GM23338 (cell line): ENCODE results near the gene IDUA. TPM values are rescaled to one million over a fixed set of nuclear protein-coding genes. Genes with fewer than 3 reads are reported as not detected.

Source experiments
- ATAC-seq: fragments of 200-7000 bp; cut with Tn5 transposase; 3 replicates; pipeline ENCODE4 v1.9.1; 2020
- DNase-seq: peaks from one replicate; pipeline ENCODE4 v3.0.0-alpha.2; 2015; ENCODE audit warnings: low spot score
- H2AFZ ChIP-seq: fragments of 200-600 bp; sonication (generic); 2 replicates; pipeline ENCODE4 v1.8.0; 2016; ENCODE audit warnings: antibody characterized with exemption, mild to moderate bottlenecking, moderate library complexity
- H3F3A ChIP-seq: fragments of 200-600 bp; sonication (generic); replicated peaks from 2 replicates; pipeline ENCODE4 v1.8.0; 2017; ENCODE audit warnings: antibody characterized with exemption, mixed run types, low read depth
- H3K27ac ChIP-seq: fragments of 200-600 bp; sonication (generic); 2 replicates; pipeline ENCODE4 v1.6.1; 2016; ENCODE audit warnings: low read depth
- H3K27me3 ChIP-seq: fragments of 200-600 bp; sonication (generic); 2 replicates; pipeline ENCODE4 v1.8.0; 2016; ENCODE audit warnings: mild to moderate bottlenecking, mixed run types, moderate library complexity; ENCODE audit not compliant: insufficient read depth
- H3K36me3 ChIP-seq: fragments of 200-600 bp; sonication (generic); 2 replicates; pipeline ENCODE4 v1.8.0; 2016; ENCODE audit warnings: mild to moderate bottlenecking; ENCODE audit not compliant: insufficient read depth
- H3K4me1 ChIP-seq: fragments of 200-600 bp; sonication (generic); 2 replicates; pipeline ENCODE4 v1.8.0; 2016; ENCODE audit warnings: mild to moderate bottlenecking, moderate library complexity; ENCODE audit not compliant: insufficient read depth
- H3K4me2 ChIP-seq: fragments of 200-600 bp; sonication (generic); 2 replicates; pipeline ENCODE4 v1.7.1; 2017; ENCODE audit warnings: mixed run types
- H3K4me3 ChIP-seq: fragments of 200-600 bp; sonication (generic); 2 replicates; pipeline ENCODE4 v1.6.1; 2016; ENCODE audit warnings: mixed run types
- H3K79me2 ChIP-seq: fragments of 200-600 bp; sonication (generic); replicated peaks from 2 replicates; pipeline ENCODE4 v1.8.0; 2017; ENCODE audit warnings: mild to moderate bottlenecking; ENCODE audit not compliant: insufficient read depth
- H3K9me2 ChIP-seq: fragments of 200-600 bp; sonication (generic); 2 replicates; pipeline ENCODE4 v1.8.0; 2017; ENCODE audit not compliant: insufficient read depth
- H4K20me1 ChIP-seq: fragments of 200-600 bp; sonication (generic); replicated peaks from 2 replicates; pipeline ENCODE4 v1.8.0; 2017; ENCODE audit warnings: mild to moderate bottlenecking; ENCODE audit not compliant: insufficient read depth
- H3K27ac Mint-ChIP-seq: 2 replicates; pipeline ENCODE4 v1.8.0; 2020; ENCODE audit warnings: inconsistent platforms, mild to moderate bottlenecking, moderate library complexity, mixed read lengths
- H3K27me3 Mint-ChIP-seq: 3 replicates; pipeline ENCODE4 v1.8.0; 2022; ENCODE audit warnings: low read depth, mild to moderate bottlenecking, moderate library complexity, mixed read lengths, inconsistent platforms; ENCODE audit not compliant: insufficient read depth, poor library complexity
- H3K36me3 Mint-ChIP-seq: 3 replicates; pipeline ENCODE4 v1.8.0; 2021; ENCODE audit warnings: low read depth, mild to moderate bottlenecking, inconsistent platforms, moderate library complexity, mixed read lengths
- H3K4me1 Mint-ChIP-seq: 3 replicates; pipeline ENCODE4 v1.8.0; 2020; ENCODE audit warnings: mild to moderate bottlenecking, inconsistent platforms, mixed read lengths
- H3K4me3 Mint-ChIP-seq: 3 replicates; pipeline ENCODE4 v1.8.0; 2021; ENCODE audit warnings: moderate library complexity, mild to moderate bottlenecking, inconsistent platforms, mixed read lengths
- H3K9me3 Mint-ChIP-seq: 3 replicates; pipeline ENCODE4 v1.8.0; 2020; ENCODE audit warnings: moderate library complexity, mild to moderate bottlenecking, inconsistent platforms, mixed read lengths
- CREB1 ChIP-seq: fragments of 250-450 bp; sonication (Bioruptor Pico); IDR thresholded peaks from 2 replicates; pipeline ENCODE4 v1.5.0; 2020; ENCODE audit warnings: low read depth, mild to moderate bottlenecking, moderate library complexity
- ETS1 ChIP-seq: IDR thresholded peaks from 2 replicates; pipeline ENCODE4 v1.6.1; 2016; ENCODE audit warnings: antibody characterized with exemption
- EZH2 ChIP-seq: fragments of 200-600 bp; sonication (generic); IDR thresholded peaks from one replicate; pipeline ENCODE4 v1.8.0; 2017; ENCODE audit warnings: antibody characterized with exemption, mild to moderate bottlenecking, low read depth; ENCODE audit not compliant: unreplicated experiment
- EZH2phosphoT487 ChIP-seq: fragments of 200-600 bp; sonication (generic); IDR thresholded peaks from one replicate; pipeline ENCODE4 v1.8.1; 2018; ENCODE audit warnings: antibody characterized with exemption; ENCODE audit not compliant: unreplicated experiment
- JUNB ChIP-seq: IDR thresholded peaks from one replicate; pipeline ENCODE4 v1.6.1; 2016; ENCODE audit warnings: antibody characterized with exemption; ENCODE audit not compliant: unreplicated experiment
- NANOG ChIP-seq: IDR thresholded peaks from 2 replicates; pipeline ENCODE4 v1.6.1; 2016; ENCODE audit warnings: antibody characterized with exemption, borderline replicate concordance
- POLR2AphosphoS5 ChIP-seq: IDR thresholded peaks from 2 replicates; pipeline ENCODE4 v1.6.1; 2016; ENCODE audit warnings: antibody characterized with exemption, low read depth
- STAT1 ChIP-seq: IDR thresholded peaks from one replicate; pipeline ENCODE4 v1.6.1; 2016; ENCODE audit warnings: antibody characterized with exemption; ENCODE audit not compliant: unreplicated experiment
- ZNF114 ChIP-seq: fragments of 250-450 bp; sonication (Bioruptor Pico); IDR thresholded peaks from 2 replicates; pipeline ENCODE4 v1.5.0; 2020; ENCODE audit warnings: mild to moderate bottlenecking, moderate library complexity
- ZNF331 ChIP-seq: fragments of 250-450 bp; sonication (Bioruptor Pico); IDR thresholded peaks from 2 replicates; pipeline ENCODE4 v1.5.0; 2020; ENCODE audit warnings: low read depth, mild to moderate bottlenecking, moderate library complexity
- polyA plus RNA-seq: library from polyadenylated mRNA; unstranded; fragments of >200 nt; fragmentation: Nextera tagmentation; extraction: Ambion mirVana; gene quantifications from 2 replicates; pipeline ENCODE4 v1.2.1, GENCODE V29; 2016
- total RNA-seq: library from RNA; depleted of rRNA; stranded (reverse); fragments of >200 nt; shearing (Covaris generic); gene quantifications from 2 replicates; pipeline ENCODE4 v1.2.3, GENCODE V29; 2014
- TF ChIP-seq, protein P1 (sequence below): fragments of 250-450 bp; sonication (Bioruptor Pico); IDR thresholded peaks from 2 replicates; pipeline ENCODE4 v1.5.0; 2020; ENCODE audit warnings: mild to moderate bottlenecking, moderate library complexity
- TF ChIP-seq, protein P2 (sequence below): IDR thresholded peaks from one replicate; pipeline ENCODE4 v1.6.1; 2018; ENCODE audit warnings: antibody characterized with exemption; ENCODE audit not compliant: unreplicated experiment
- TF ChIP-seq, protein P3 (sequence below), 2 experiments: fragments of 200-600 bp in 1 of 2; sonication (generic) in 1 of 2; conservative IDR thresholded peaks; 2 replicates each; pipeline versions ENCODE4 v1.5.1 to v1.6.1; 2016 to 2017; ENCODE audit warnings: antibody characterized with exemption in 2 of 2, low read depth in 2 of 2, mild to moderate bottlenecking in 2 of 2, moderate library complexity in 1 of 2

Gene IDUA
- total and polyA plus RNA-seq, 2 experiments from 2014 or later: 1.3 to 6.1 TPM

DNA sequence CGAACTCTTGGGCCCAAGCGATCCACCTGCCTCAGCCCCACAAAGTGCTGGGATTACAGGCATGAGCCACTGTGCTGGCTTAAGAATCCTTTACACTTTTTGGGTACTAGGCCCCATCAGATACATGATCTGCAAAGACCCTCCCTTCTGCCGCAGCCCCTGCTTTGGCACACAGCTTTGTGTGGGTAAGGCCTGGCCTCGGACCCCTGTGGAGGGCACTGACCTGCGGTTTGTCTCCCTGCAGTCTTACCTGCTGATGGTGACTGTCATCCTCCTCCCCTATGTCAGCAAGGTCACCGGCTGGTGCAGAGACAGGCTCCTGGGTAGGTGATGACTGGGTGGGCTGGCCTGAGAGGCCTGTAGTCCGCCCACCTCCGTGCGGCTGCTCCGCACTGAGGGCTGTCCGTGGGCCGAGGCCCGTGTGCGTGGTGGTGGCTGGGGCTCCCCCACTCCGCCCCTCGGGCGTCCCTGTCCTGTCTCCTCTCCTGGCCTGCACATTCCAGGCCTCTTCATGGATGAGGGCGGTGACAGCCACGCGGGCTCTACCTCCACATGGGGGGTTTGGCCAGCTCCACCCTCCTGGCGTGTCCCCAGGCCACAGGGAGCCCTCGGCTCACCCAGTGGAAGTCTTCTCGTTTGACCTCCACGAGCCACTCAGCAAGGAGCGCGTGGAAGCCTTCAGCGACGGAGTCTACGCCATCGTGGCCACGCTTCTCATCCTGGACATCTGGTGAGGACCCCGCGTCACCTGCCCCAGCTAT, 31.5 kb upstream of the IDUA start:
- Mint-ChIP-seq H3K36me3 (no peaks in the 10 kb centered on the region; the same call in 2 of the 3 replicates), H3K9me3 (no peaks in the 10 kb centered on the region), H3K27me3 (peaks cover 4% of the 10 kb centered on the region), H3K4me3 (no peak overlapping the region), H3K4me1 (peaks cover 5% of the 10 kb centered on the region; the same call in 2 of the 3 replicates), H3K27ac (no peak overlapping the region)
- Histone ChIP-seq H2AFZ (no peak overlapping the region), H3K4me1 (no peaks in the 10 kb centered on the region), H3K4me2 (no peak overlapping the region), H3F3A (no peaks in the 10 kb centered on the region), H3K9me2 (no peaks in the 10 kb centered on the region), H4K20me1 (no peaks in the 10 kb centered on the region; the same call in 1 of the 2 replicates), H3K36me3 (no peaks in the 10 kb centered on the region), H3K27ac (no peak overlapping the region), H3K27me3 (no peaks in the 10 kb centered on the region), H3K79me2 (no peaks in the 10 kb centered on the region), H3K4me3 (no peak overlapping the region)
- ATAC-seq (no peak), DNase-seq (no peak)
- TF ChIP-seq ZNF114 (no peak), EZH2 (no peak), EZH2phosphoT487 (no peak), ETS1 (no peak), JUNB (no peak), ZNF331 (no peak), NANOG (no peak), POLR2AphosphoS5 (no peak), CREB1 (CRISPR knock-in tag) (no peak), STAT1 (no peak)
- TF ChIP-seq, protein P1, sequence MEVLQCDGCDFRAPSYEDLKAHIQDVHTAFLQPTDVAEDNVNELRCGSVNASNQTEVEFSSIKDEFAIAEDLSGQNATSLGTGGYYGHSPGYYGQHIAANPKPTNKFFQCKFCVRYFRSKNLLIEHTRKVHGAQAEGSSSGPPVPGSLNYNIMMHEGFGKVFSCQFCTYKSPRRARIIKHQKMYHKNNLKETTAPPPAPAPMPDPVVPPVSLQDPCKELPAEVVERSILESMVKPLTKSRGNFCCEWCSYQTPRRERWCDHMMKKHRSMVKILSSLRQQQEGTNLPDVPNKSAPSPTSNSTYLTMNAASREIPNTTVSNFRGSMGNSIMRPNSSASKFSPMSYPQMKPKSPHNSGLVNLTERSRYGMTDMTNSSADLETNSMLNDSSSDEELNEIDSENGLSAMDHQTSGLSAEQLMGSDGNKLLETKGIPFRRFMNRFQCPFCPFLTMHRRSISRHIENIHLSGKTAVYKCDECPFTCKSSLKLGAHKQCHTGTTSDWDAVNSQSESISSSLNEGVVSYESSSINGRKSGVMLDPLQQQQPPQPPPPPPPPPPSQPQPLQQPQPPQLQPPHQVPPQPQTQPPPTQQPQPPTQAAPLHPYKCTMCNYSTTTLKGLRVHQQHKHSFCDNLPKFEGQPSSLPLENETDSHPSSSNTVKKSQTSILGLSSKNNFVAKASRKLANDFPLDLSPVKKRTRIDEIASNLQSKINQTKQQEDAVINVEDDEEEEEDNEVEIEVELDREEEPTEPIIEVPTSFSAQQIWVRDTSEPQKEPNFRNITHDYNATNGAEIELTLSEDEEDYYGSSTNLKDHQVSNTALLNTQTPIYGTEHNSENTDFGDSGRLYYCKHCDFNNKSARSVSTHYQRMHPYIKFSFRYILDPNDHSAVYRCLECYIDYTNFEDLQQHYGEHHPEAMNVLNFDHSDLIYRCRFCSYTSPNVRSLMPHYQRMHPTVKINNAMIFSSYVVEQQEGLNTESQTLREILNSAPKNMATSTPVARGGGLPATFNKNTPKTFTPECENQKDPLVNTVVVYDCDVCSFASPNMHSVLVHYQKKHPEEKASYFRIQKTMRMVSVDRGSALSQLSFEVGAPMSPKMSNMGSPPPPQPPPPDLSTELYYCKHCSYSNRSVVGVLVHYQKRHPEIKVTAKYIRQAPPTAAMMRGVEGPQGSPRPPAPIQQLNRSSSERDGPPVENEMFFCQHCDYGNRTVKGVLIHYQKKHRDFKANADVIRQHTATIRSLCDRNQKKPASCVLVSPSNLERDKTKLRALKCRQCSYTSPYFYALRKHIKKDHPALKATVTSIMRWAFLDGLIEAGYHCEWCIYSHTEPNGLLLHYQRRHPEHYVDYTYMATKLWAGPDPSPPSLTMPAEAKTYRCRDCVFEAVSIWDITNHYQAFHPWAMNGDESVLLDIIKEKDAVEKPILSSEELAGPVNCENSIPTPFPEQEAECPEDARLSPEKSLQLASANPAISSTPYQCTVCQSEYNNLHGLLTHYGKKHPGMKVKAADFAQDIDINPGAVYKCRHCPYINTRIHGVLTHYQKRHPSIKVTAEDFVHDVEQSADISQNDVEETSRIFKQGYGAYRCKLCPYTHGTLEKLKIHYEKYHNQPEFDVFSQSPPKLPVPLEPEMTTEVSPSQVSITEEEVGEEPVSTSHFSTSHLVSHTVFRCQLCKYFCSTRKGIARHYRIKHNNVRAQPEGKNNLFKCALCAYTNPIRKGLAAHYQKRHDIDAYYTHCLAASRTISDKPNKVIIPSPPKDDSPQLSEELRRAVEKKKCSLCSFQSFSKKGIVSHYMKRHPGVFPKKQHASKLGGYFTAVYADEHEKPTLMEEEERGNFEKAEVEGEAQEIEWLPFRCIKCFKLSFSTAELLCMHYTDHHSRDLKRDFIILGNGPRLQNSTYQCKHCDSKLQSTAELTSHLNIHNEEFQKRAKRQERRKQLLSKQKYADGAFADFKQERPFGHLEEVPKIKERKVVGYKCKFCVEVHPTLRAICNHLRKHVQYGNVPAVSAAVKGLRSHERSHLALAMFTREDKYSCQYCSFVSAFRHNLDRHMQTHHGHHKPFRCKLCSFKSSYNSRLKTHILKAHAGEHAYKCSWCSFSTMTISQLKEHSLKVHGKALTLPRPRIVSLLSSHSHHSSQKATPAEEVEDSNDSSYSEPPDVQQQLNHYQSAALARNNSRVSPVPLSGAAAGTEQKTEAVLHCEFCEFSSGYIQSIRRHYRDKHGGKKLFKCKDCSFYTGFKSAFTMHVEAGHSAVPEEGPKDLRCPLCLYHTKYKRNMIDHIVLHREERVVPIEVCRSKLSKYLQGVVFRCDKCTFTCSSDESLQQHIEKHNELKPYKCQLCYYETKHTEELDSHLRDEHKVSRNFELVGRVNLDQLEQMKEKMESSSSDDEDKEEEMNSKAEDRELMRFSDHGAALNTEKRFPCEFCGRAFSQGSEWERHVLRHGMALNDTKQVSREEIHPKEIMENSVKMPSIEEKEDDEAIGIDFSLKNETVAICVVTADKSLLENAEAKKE (CRISPR knock-in tag): no peak
- TF ChIP-seq, protein P2, sequence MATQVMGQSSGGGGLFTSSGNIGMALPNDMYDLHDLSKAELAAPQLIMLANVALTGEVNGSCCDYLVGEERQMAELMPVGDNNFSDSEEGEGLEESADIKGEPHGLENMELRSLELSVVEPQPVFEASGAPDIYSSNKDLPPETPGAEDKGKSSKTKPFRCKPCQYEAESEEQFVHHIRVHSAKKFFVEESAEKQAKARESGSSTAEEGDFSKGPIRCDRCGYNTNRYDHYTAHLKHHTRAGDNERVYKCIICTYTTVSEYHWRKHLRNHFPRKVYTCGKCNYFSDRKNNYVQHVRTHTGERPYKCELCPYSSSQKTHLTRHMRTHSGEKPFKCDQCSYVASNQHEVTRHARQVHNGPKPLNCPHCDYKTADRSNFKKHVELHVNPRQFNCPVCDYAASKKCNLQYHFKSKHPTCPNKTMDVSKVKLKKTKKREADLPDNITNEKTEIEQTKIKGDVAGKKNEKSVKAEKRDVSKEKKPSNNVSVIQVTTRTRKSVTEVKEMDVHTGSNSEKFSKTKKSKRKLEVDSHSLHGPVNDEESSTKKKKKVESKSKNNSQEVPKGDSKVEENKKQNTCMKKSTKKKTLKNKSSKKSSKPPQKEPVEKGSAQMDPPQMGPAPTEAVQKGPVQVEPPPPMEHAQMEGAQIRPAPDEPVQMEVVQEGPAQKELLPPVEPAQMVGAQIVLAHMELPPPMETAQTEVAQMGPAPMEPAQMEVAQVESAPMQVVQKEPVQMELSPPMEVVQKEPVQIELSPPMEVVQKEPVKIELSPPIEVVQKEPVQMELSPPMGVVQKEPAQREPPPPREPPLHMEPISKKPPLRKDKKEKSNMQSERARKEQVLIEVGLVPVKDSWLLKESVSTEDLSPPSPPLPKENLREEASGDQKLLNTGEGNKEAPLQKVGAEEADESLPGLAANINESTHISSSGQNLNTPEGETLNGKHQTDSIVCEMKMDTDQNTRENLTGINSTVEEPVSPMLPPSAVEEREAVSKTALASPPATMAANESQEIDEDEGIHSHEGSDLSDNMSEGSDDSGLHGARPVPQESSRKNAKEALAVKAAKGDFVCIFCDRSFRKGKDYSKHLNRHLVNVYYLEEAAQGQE: no peak
- TF ChIP-seq, protein P3, sequence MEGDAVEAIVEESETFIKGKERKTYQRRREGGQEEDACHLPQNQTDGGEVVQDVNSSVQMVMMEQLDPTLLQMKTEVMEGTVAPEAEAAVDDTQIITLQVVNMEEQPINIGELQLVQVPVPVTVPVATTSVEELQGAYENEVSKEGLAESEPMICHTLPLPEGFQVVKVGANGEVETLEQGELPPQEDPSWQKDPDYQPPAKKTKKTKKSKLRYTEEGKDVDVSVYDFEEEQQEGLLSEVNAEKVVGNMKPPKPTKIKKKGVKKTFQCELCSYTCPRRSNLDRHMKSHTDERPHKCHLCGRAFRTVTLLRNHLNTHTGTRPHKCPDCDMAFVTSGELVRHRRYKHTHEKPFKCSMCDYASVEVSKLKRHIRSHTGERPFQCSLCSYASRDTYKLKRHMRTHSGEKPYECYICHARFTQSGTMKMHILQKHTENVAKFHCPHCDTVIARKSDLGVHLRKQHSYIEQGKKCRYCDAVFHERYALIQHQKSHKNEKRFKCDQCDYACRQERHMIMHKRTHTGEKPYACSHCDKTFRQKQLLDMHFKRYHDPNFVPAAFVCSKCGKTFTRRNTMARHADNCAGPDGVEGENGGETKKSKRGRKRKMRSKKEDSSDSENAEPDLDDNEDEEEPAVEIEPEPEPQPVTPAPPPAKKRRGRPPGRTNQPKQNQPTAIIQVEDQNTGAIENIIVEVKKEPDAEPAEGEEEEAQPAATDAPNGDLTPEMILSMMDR (conservative IDR thresholded peaks at IDR 0.05; ENCODE audit: low read depth in 2 of 2): no peak
